Stimulated activated CD8-positive, alpha-beta memory T cell treated with anti-CD3 and anti-CD28 coated beads, Interleukin-4, amount 100 ng/mL, for 4 hours (primary cell): ENCODE results near the gene BOD1.

Experiments
- DNase-seq, 2 donors: peaks; one replicate each; pipeline ENCODE4 v3.0.0-alpha.2; 2020; ENCODE audit warnings: low read depth in 2 of 2, low spot score in 1 of 2

BOD1 gene

DNA sequence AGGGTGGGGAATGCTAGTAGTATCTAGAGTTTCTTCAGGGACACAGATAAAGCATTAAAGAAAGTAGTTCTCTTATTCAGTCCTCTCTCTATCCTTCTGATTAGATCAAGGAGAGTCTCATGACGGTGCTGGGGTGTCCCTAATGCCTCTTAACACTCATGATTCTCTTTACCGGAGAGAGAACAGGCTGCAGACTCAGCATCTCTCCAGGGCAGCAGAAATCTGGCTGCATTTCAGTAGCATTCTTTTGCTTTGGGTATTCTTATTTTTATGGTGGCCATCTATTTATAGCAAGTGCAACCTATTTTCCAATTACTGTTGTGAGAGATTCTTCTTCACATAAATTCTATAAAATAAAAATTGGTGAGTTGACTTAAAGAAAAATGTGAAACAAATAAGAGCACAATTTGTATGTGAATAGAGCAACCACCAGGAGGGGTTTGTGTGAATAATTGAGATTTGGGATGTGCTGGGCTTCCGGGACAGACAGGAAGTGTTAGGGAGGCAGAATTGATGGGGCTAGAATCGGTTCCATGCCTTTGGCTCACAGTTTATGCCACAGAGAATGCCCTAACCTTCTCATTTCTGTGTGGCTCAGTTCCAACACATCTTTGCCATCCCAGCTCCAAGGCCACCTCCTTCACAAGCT lies 23.8 kb upstream of the BOD1 start:
- no peak for DNase-seq

GRCh38 chr5:173638126-173639040 lies 21.9 kb upstream of the BOD1 start:
- DNase-seq = no peak

DNA sequence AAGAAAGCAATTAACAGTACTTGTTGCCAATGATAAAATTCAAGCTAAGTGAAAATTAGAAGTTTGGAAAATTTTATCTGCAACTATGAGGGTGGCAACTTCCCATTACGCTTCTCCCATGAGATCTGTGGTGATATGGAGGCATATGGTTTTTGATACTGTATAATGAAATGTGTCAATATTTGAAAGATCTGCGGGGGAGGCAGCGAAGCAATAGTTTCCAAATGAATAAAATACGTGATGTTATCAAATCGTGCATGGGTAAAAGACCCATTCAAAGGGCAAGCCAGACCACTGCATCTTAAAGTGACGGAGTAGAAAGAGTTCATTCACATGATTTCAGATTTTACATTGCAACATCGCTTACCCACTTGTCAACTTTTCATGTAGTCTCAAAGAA lies 20.9 kb upstream of the BOD1 start:
- no peak for DNase-seq

- no peak for DNase-seq
Measured at GRCh38 chr5:173634465-173634983, 18.1 kb upstream of the BOD1 start.

GRCh38 chr5:173633304-173633703 lies 16.9 kb upstream of the BOD1 start:
- DNase-seq = no peak

DNA sequence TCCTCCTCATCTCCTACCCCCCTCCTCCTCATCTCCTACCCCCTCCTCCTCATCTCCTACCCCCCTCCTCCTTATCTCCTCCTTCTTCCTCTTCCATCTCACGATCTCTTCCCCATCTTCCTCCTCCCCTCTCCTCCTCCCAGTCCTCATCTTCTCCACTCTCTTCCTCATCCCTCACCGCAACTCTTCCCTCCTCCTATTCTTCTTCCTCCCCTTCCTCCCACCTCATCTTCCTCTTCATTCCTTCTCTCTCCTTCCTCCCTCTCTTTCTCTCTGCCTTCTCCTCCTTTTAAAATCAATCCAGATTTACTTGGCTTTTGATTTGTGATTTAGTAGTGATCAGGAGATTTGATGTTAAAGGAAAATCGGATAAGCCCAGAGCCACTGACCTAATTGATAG lies 15.0 kb upstream of the BOD1 start:
- no peak for DNase-seq

GRCh38 chr5:173630724-173631365 lies 14.4 kb upstream of the BOD1 start:
- DNase-seq = no peak

GRCh38 chr5:173629628-173630027 lies 13.2 kb upstream of the BOD1 start:
- DNase-seq = no peak

- DNase-seq = no peak
Measured at GRCh38 chr5:173628501-173628900, 12.1 kb upstream of the BOD1 start.

DNA sequence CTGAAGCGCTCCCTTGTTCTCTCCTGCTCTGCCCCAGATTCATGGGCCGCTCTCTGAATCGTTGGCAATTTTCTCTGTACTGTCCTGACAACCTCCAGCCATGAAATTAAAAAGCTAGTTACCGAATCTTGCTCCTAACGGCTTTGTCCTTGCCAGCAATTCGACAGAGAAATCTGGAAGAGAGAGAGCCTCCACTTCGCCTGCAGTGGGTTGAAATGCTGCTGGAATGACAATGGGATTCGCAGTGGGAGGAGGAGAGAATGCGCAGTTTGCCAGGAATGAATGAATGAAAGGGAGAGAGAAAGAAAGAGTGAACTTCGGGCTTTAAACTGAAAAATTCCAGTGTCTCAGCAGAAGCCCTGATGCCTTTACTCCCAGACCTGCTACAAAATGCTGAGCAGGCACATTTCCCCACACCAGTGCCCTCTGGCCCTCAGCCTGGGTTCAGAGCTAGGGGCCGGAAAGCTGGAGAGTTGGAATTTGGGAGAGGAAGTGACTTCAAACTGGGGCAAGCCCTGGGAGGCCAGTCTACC lies 11.5 kb upstream of the BOD1 start:
- DNase-seq = no peak

GRCh38 chr5:173627271-173627670 lies 10.8 kb upstream of the BOD1 start:
- DNase-seq = no peak

GRCh38 chr5:173626505-173626820 lies 10.0 kb upstream of the BOD1 start:
- no peak for DNase-seq

- DNase-seq = no peak
Measured at GRCh38 chr5:173625673-173626504, 9.4 kb upstream of the BOD1 start.

DNA sequence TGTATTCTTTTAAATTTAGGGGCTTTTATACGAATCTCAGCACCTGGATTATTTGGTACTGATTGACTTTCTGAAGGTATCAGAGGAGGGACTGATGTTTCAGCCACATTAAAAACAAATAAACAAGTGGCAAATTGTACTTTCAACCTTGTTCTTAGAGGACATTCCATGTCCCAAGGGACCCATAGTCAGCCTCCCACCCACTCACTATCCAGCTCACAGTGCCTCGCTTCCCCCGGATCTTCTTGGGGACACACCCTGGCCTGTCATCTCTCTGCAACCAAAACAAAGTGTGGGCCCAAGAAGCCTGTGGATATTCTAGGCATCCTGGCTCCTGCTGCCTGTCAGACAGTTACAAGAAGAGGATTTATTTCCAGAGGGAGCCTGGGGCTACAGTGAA lies 8.8 kb upstream of the BOD1 start:
- no peak for DNase-seq

GRCh38 chr5:173624282-173624681 lies 7.8 kb upstream of the BOD1 start:
- DNase-seq = no peak

DNA sequence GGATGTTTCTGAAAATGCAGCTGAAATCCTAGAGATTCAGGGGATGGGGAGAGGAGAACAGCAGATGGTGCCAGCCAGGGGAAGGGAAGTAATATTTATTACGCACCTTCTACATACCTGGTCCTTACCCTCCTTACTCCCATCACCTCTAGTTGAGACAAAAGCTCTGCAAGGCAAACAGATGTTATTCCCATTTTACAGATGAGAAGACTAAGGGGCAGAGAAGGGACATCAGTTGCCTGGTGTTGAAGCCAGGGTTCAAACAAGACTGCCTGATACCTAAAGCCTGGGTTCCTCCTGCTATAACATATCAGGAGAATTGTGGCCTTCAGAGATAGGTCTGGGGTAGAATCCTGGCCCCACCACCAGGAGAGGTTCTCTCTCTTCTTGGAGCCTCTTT lies 7.3 kb upstream of the BOD1 start:
- no peak for DNase-seq

GRCh38 chr5:173623296-173623771 lies 6.9 kb upstream of the BOD1 start:
- DNase-seq = no peak

- DNase-seq = no peak
Measured at GRCh38 chr5:173622183-173623047, 6.0 kb upstream of the BOD1 start.

GRCh38 chr5:173620784-173621183 lies 4.3 kb upstream of the BOD1 start:
- DNase-seq = no peak
